CD4-positive, alpha-beta T cell (primary cell): ENCODE measurements around the gene TNRC6A. TPM values are rescaled to one million over a fixed set of nuclear protein-coding genes. Genes with fewer than 3 reads are reported as not detected.

ENCODE experiments used
- ATAC-seq: fragments of 200-7000 bp; cut with Tn5 transposase; one replicate; pipeline ENCODE4 v1.10.0; 2022; ENCODE audit warnings: mild to moderate bottlenecking; ENCODE audit not compliant: poor library complexity
- CTCF ChIA-PET: fragments of 350-600 bp; sonication (Branson Sonifier 250); formaldehyde crosslinking; loops from one replicate; lab custom pipeline; 2021; ENCODE audit warnings: antibody characterized with exemption, inconsistent platforms; lab: Charles Lee
- POLR2A ChIA-PET: fragments of 350-600 bp; sonication (Branson Sonifier 250); formaldehyde crosslinking; loops from one replicate; lab custom pipeline; 2021; ENCODE audit warnings: antibody characterized with exemption, inconsistent platforms; lab: Charles Lee
- DNase-seq, 14 experiments: peaks; one replicate each; pipeline ENCODE4 v3.0.0-alpha.2; 2013 to 2020; ENCODE audit warnings: mixed read lengths in 2 of 14
- H3K27ac ChIP-seq, 2 donors: one replicate each; pipeline versions ENCODE4 v1.5.1 to v1.7.0; 2013; ENCODE audit warnings: low read length in 2 of 2, low read depth in 1 of 2, mild to moderate bottlenecking in 1 of 2
- H3K27me3 ChIP-seq, 2 experiments: 1 replicate in 1 of 2; 2 replicates in 1 of 2; pipeline versions ENCODE4 v1.6.1 to v1.7.0; 2013; ENCODE audit warnings: low read length in 2 of 2, control low read depth in 1 of 2, mild to moderate bottlenecking in 1 of 2, moderate library complexity in 1 of 2; ENCODE audit not compliant: insufficient read depth in 2 of 2, control insufficient read depth in 1 of 2
- H3K36me3 ChIP-seq: one replicate; pipeline ENCODE4 v1.6.1; 2013; ENCODE audit warnings: low read length, control low read depth; ENCODE audit not compliant: insufficient read depth
- H3K4me1 ChIP-seq: one replicate; pipeline ENCODE4 v1.6.1; 2013; ENCODE audit warnings: low read length, control low read depth; ENCODE audit not compliant: insufficient read depth
- H3K4me3 ChIP-seq: one replicate; pipeline ENCODE4 v1.5.1; 2013; ENCODE audit warnings: mild to moderate bottlenecking, low read length, moderate library complexity
- H3K9me3 ChIP-seq, 2 experiments: 1 replicate in 1 of 2; 2 replicates in 1 of 2; pipeline versions ENCODE4 v1.6.1 to v1.7.0; 2013; ENCODE audit warnings: low read length in 2 of 2, mild to moderate bottlenecking in 2 of 2, control low read depth in 1 of 2, moderate library complexity in 1 of 2; ENCODE audit not compliant: control insufficient read depth in 1 of 2, insufficient read depth in 1 of 2
- H3K27ac Mint-ChIP-seq: one replicate; pipeline ENCODE4 v1.8.0; 2020; ENCODE audit warnings: mixed read lengths
- H3K27me3 Mint-ChIP-seq: one replicate; pipeline ENCODE4 v1.8.0; 2021; ENCODE audit warnings: mixed read lengths
- H3K36me3 Mint-ChIP-seq: one replicate; pipeline ENCODE4 v1.8.0; 2021; ENCODE audit warnings: low read depth, mixed read lengths
- H3K4me1 Mint-ChIP-seq: one replicate; pipeline ENCODE4 v1.8.0; 2021; ENCODE audit warnings: low read depth, mixed read lengths
- H3K4me3 Mint-ChIP-seq: one replicate; pipeline ENCODE4 v1.8.0; 2020; ENCODE audit warnings: mild to moderate bottlenecking, mixed read lengths
- H3K9me3 Mint-ChIP-seq: one replicate; pipeline ENCODE4 v1.8.0; 2020; ENCODE audit warnings: mixed read lengths
- intact Hi-C, 2 experiments: fragments of 100-400 bp; cut with DNase I in 1 of 2; cut with micrococcal nuclease in 1 of 2; formaldehyde crosslinking; loops; one replicate each; pipeline versions ENCODE4 v1.15.1 to v1.9.0; 2023 to 2025; cut with DNase I, micrococcal nuclease
- total RNA-seq, 174 experiments: library from RNA in 2 of 174; stranded (reverse) in 2 of 174; gene quantifications; one replicate each; pipeline ENCODE4 v1.2.3 and lab custom pipeline; 2021 to 2026
- TF ChIP-seq, protein P1 (sequence below): fragments of 200-600 bp; IDR thresholded peaks from one replicate; pipeline ENCODE4 v1.8.0; 2022; ENCODE audit warnings: antibody characterized with exemption, mild to moderate bottlenecking

Gene TNRC6A
- total RNA-seq, 2 experiments from 2014 or later: 70.4 to 74.6 TPM

DNA sequence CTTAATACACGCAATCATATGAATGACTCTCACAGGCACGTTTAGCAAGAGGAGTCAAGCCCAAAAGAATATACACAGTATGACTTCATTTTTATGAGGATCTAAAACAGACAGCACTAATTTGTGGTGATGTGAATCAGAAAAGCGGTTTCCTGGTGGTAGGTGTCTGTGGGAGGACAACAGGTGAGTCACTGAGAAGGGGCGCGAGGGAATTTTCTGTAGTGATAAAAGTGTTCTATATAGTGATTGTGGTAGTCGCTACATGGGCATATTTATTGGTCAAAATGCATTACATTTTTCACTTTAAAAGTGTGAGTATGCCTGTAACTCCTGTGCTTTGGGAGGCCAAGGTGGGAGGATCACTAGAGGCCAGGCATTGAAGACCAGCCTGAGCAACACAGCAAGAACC, 7.6 kb upstream of the TNRC6A start:
- Histone ChIP-seq H3K4me1 (no peaks in the 10 kb centered on the region), H3K27ac (no peak overlapping the region), H3K36me3 (no peaks in the 10 kb centered on the region), H3K4me3 (no peak overlapping the region), H3K27me3 (peaks cover 0 to 3% of the 10 kb centered on the region in 2 experiments), H3K9me3 (no peaks in the 10 kb centered on the region)
- ChIA-PET POLR2A (interaction anchor here (0.6 kb wide), 1 partner anchor 15 kb away, joined by 3 read pairs; no protein-coding TSS in a partner anchor), CTCF (no interaction called here)
- intact Hi-C loops: loop anchor here in 1 of 2 experiments (10.0 kb wide), 1 partner anchor 293 kb away; the partner anchor contains the start of gene ARHGAP17
- Mint-ChIP-seq H3K4me3 (no peak overlapping the region), H3K4me1 (no peaks in the 10 kb centered on the region), H3K27ac (no peak overlapping the region), H3K27me3 (peaks cover 5% of the 10 kb centered on the region), H3K36me3 (no peaks in the 10 kb centered on the region), H3K9me3 (no peaks in the 10 kb centered on the region)
- peak in 8 of 14 experiments; percentile 2 to 61 (median 14) for DNase-seq
- peak; percentile 41 for ATAC-seq
- TF ChIP-seq, protein P1, sequence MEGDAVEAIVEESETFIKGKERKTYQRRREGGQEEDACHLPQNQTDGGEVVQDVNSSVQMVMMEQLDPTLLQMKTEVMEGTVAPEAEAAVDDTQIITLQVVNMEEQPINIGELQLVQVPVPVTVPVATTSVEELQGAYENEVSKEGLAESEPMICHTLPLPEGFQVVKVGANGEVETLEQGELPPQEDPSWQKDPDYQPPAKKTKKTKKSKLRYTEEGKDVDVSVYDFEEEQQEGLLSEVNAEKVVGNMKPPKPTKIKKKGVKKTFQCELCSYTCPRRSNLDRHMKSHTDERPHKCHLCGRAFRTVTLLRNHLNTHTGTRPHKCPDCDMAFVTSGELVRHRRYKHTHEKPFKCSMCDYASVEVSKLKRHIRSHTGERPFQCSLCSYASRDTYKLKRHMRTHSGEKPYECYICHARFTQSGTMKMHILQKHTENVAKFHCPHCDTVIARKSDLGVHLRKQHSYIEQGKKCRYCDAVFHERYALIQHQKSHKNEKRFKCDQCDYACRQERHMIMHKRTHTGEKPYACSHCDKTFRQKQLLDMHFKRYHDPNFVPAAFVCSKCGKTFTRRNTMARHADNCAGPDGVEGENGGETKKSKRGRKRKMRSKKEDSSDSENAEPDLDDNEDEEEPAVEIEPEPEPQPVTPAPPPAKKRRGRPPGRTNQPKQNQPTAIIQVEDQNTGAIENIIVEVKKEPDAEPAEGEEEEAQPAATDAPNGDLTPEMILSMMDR: no peak

DNA sequence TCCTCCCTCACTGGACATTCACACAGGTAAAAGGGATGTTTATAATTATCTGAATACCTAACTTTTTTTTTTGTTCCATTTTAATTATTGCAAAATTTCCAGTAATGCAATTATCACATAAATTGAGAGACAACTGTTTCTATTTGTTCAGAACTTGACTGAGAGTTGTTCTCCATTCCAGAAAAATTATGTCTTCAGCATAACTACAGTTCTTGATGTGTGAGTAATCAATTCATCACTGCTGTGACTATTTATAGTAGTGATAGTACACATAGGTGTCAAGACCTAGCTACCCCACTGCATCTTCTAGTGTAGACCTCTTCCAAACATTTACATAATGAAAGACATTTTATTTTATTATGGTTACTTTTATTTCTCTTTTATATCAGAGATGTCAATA, 5.8 kb upstream of the TNRC6A start:
- DNase-seq: no peak
- Mint-ChIP-seq H3K36me3 (peaks cover 2% of the 10 kb centered on the region), H3K27me3 (no peaks in the 10 kb centered on the region), H3K4me3 (no peak overlapping the region), H3K4me1 (peaks cover 8% of the 10 kb centered on the region), H3K9me3 (no peaks in the 10 kb centered on the region), H3K27ac (no peak overlapping the region)
- intact Hi-C loops: loop anchor here in 1 of 2 experiments (10.0 kb wide), 1 partner anchor 291 kb away; the partner anchor contains the start of gene ARHGAP17
- Histone ChIP-seq H3K27ac (no peak overlapping the region), H3K36me3 (no peaks in the 10 kb centered on the region), H3K9me3 (no peaks in the 10 kb centered on the region), H3K4me1 (peaks cover 3% of the 10 kb centered on the region), H3K4me3 (no peak overlapping the region), H3K27me3 (no peaks in the 10 kb centered on the region)
- TF ChIP-seq, protein P1: no peak
- ATAC-seq: no peak
- CTCF ChIA-PET: interaction anchor here (1.0 kb wide), 1 partner anchor 207 kb away, joined by 3 read pairs; no protein-coding TSS in a partner anchor
- POLR2A ChIA-PET: no interaction called here

DNA sequence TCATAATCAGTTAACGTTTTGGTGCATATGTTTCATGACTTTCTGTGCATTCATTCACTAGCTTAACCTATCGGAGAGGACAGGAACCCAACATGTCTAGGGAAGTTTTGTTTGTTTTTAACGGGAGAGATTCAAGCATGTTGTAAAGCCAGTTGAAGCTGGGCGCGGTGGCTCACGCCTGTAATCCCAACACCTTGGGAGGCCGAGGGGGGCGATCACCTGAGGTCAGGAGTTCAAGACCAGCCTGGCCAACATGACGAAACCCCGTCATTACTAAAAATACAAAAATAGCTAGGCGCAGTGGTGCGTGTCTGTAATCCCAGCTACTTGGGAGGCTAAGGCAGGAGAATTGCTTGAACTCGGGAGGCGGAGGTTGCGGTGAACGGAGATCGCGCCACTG, 1.4 kb upstream of the TNRC6A start:
- Histone ChIP-seq H3K9me3 (no peaks in the 10 kb centered on the region), H3K4me1 (peaks cover 10% of the 10 kb centered on the region), H3K36me3 (peaks cover 6% of the 10 kb centered on the region), H3K27me3 (no peaks in the 10 kb centered on the region), H3K4me3 (no peak overlapping the region), H3K27ac (no peak overlapping the region)
- intact Hi-C loops: loop anchor here (2.0 to 10.0 kb wide), 4 partner anchors 189 to 529 kb away; partner anchors contain the start of genes RBBP6 (in 2 of the 2), ARHGAP17 (in 1 of the 2) and ZKSCAN2 (in 1 of the 2)
- Mint-ChIP-seq H3K27ac (peak overlapping the region; percentile 99), H3K36me3 (peaks cover 33% of the 10 kb centered on the region), H3K9me3 (no peaks in the 10 kb centered on the region), H3K4me1 (peaks cover 37% of the 10 kb centered on the region), H3K27me3 (peaks cover 4% of the 10 kb centered on the region), H3K4me3 (peak overlapping the region; percentile 78)
- ATAC-seq (no peak), DNase-seq (no peak)
- ChIA-PET POLR2A (interaction anchor here (1.1 to 1.3 kb wide), 3 partner anchors 20 to 320 kb away, joined by 3 to 6 read pairs (median 3); partner anchors contain the start of gene RBBP6), CTCF (no interaction called here)
- TF ChIP-seq, protein P1: no peak
